Osteoblast (primary cell): ENCODE measurements around the gene SLC35G1. TPM values are rescaled to one million over a fixed set of nuclear protein-coding genes. Genes with fewer than 3 reads are reported as not detected.

Experiments
- DNase-seq: peaks from one replicate; pipeline ENCODE4 v3.0.0; 2011; ENCODE audit warnings: low spot score, mixed read lengths; ENCODE audit not compliant: insufficient read length; ENCODE audit errors: missing footprints
- H2AFZ ChIP-seq: 2 replicates; pipeline ENCODE4 v1.6.0; 2011; ENCODE audit warnings: mild to moderate bottlenecking, low read length
- H3K27ac ChIP-seq: 2 replicates; pipeline ENCODE4 v1.5.1; 2011; ENCODE audit warnings: mild to moderate bottlenecking, low read depth, low read length, moderate library complexity
- H3K27me3 ChIP-seq: 2 replicates; pipeline ENCODE4 v1.6.0; 2012; ENCODE audit warnings: mild to moderate bottlenecking, control low read depth, inconsistent platforms, low read length, moderate library complexity; ENCODE audit not compliant: insufficient read depth
- H3K36me3 ChIP-seq: 2 replicates; pipeline ENCODE4 v1.5.1; 2011; ENCODE audit warnings: mild to moderate bottlenecking, low read length, control low read depth, moderate library complexity; ENCODE audit not compliant: insufficient read depth
- H3K4me1 ChIP-seq: 2 replicates; pipeline ENCODE4 v1.5.1; 2011; ENCODE audit warnings: mild to moderate bottlenecking, low read length, control low read depth, moderate library complexity; ENCODE audit not compliant: insufficient read depth
- H3K4me2 ChIP-seq: 2 replicates; pipeline ENCODE4 v1.6.0; 2011; ENCODE audit warnings: mild to moderate bottlenecking, low read length; ENCODE audit not compliant: insufficient read depth
- H3K4me3 ChIP-seq: fragments of 200-600 bp; sonication (generic); 3 replicates; pipeline ENCODE4 v1.5.1; 2012; ENCODE audit warnings: mild to moderate bottlenecking, low read length, inconsistent platforms; ENCODE audit not compliant: insufficient read depth
- H3K79me2 ChIP-seq: 2 replicates; pipeline ENCODE4 v1.6.0; 2012; ENCODE audit warnings: mild to moderate bottlenecking, low read length, control low read depth, inconsistent platforms; ENCODE audit not compliant: insufficient read depth
- H3K9me3 ChIP-seq: 2 replicates; pipeline ENCODE4 v1.5.1; 2011; ENCODE audit warnings: low read depth, low read length, control low read depth
- H4K20me1 ChIP-seq: 2 replicates; pipeline ENCODE4 v1.6.0; 2012; ENCODE audit warnings: mild to moderate bottlenecking, low read length, control low read depth; ENCODE audit not compliant: insufficient read depth
- total RNA-seq: library from RNA; depleted of rRNA; stranded (reverse); fragments of >200 nt; gene quantifications from 2 replicates; pipeline ENCODE4 v1.2.3, GENCODE V29; 2012
- TF ChIP-seq, protein P1 (sequence below): IDR thresholded peaks from 2 replicates; pipeline ENCODE4 v1.5.1; 2011; ENCODE audit warnings: mild to moderate bottlenecking, low read depth, low read length, moderate library complexity; ENCODE audit errors: extremely low read depth

SLC35G1 gene
- total RNA-seq, 1 donor = 5.4 TPM

DNA sequence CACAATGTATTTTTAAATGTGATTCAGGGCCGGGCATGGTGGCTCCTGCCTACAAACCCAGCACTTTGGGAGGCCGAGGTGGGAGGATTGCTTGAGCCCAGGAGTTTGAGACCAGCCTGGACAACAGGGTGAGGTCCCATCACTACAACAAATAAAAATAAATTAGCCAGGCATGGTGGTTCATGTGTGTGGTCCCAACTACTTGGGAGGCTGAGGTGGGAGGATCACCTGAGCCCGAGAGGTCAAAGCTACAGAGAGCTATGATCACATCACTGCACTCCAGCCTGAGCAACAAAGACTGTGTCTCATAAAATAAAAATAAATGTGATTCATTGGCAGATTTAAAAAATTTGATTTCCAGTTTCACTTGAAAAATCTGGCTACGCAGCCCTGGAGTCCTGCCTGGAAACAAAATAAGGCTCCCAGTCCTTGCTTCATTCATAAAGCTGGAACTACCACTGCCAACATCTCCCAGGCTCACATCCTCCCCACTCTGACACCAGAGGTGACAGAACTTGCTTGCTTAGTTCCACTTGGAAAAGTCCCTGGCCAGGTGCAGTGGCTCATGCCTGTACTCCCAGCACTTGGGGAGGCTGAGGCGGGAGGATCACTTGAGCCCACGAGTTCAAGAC is 27.9 kb upstream of the SLC35G1 start:
- H3K4me1 ChIP-seq = no peaks in the 10 kb centered on the region
- DNase-seq = peak; percentile 57
- no peak overlapping the region for H3K4me2 ChIP-seq
- H3K9me3 ChIP-seq = no peaks in the 10 kb centered on the region
- no peak overlapping the region for H3K27ac ChIP-seq
- H3K4me3 ChIP-seq = no peak overlapping the region
- no peak overlapping the region for H2AFZ ChIP-seq
- H4K20me1 ChIP-seq = no peaks in the 10 kb centered on the region
- peaks cover 40% of the 10 kb centered on the region for H3K27me3 ChIP-seq
- no peaks in the 10 kb centered on the region for H3K79me2 ChIP-seq
- TF ChIP-seq, protein P1, sequence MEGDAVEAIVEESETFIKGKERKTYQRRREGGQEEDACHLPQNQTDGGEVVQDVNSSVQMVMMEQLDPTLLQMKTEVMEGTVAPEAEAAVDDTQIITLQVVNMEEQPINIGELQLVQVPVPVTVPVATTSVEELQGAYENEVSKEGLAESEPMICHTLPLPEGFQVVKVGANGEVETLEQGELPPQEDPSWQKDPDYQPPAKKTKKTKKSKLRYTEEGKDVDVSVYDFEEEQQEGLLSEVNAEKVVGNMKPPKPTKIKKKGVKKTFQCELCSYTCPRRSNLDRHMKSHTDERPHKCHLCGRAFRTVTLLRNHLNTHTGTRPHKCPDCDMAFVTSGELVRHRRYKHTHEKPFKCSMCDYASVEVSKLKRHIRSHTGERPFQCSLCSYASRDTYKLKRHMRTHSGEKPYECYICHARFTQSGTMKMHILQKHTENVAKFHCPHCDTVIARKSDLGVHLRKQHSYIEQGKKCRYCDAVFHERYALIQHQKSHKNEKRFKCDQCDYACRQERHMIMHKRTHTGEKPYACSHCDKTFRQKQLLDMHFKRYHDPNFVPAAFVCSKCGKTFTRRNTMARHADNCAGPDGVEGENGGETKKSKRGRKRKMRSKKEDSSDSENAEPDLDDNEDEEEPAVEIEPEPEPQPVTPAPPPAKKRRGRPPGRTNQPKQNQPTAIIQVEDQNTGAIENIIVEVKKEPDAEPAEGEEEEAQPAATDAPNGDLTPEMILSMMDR = no peak
- no peaks in the 10 kb centered on the region for H3K36me3 ChIP-seq

DNA sequence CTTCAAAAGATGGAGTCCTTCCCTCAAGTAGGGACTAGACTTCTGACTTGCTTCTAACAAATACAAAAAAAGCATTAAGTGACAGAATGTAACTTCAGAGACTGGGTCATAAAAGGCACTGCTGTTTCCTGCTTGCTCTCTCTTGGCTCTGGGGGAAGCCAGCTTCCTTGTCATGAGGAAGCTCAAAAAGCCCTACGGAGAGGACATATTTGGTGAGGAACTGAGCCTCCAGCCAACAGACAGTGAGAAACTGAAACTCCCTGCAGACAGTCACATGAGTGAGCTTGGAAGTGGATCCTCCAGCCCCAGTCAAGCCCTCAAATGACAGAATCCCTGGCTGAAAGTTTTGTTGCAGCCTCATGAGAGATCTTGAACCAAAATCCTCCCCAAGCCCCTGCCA is 26.3 kb upstream of the SLC35G1 start:
- Histone ChIP-seq H3K4me1 (no peaks in the 10 kb centered on the region), H3K4me3 (no peak overlapping the region), H3K27me3 (peaks cover 40% of the 10 kb centered on the region), H3K36me3 (no peaks in the 10 kb centered on the region), H3K9me3 (no peaks in the 10 kb centered on the region), H3K27ac (no peak overlapping the region), H2AFZ (no peak overlapping the region), H3K79me2 (no peaks in the 10 kb centered on the region), H4K20me1 (no peaks in the 10 kb centered on the region), H3K4me2 (no peak overlapping the region)
- TF ChIP-seq, protein P1 = no peak
- DNase-seq = no peak

DNA sequence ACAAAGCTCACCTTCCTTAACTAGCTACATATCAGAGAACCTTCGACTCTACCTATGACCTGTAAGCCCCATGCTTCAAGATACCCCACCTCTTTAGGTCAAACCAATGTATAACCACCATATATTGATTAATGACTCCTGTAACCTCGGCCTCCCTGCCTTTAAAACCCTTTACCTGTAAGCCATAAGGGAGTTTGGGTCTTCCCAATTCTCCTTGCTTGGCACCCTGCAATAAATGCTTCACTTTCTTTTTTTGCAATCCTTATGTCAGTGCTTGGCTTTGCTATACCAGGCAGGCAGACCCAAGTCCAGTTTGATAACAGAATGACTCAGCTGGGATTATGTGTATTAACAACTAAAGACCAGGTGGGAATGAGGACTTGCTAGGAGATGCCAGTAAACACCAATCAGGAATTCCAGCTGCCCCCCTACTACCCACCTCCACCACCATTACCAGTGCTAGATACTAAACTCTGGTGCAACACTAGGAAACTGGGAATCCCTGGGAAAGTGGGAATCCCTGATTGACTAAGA is 22.0 kb upstream of the SLC35G1 start:
- H4K20me1 ChIP-seq = no peaks in the 10 kb centered on the region
- H3K4me3 ChIP-seq = no peak overlapping the region
- no peaks in the 10 kb centered on the region for H3K79me2 ChIP-seq
- TF ChIP-seq, protein P1 = no peak
- H3K27ac ChIP-seq = no peak overlapping the region
- no peak for DNase-seq
- H3K27me3 ChIP-seq = peaks cover 18% of the 10 kb centered on the region
- no peak overlapping the region for H2AFZ ChIP-seq
- peaks cover 11% of the 10 kb centered on the region for H3K4me1 ChIP-seq
- no peak overlapping the region for H3K4me2 ChIP-seq
- H3K9me3 ChIP-seq = no peaks in the 10 kb centered on the region
- no peaks in the 10 kb centered on the region for H3K36me3 ChIP-seq

DNA sequence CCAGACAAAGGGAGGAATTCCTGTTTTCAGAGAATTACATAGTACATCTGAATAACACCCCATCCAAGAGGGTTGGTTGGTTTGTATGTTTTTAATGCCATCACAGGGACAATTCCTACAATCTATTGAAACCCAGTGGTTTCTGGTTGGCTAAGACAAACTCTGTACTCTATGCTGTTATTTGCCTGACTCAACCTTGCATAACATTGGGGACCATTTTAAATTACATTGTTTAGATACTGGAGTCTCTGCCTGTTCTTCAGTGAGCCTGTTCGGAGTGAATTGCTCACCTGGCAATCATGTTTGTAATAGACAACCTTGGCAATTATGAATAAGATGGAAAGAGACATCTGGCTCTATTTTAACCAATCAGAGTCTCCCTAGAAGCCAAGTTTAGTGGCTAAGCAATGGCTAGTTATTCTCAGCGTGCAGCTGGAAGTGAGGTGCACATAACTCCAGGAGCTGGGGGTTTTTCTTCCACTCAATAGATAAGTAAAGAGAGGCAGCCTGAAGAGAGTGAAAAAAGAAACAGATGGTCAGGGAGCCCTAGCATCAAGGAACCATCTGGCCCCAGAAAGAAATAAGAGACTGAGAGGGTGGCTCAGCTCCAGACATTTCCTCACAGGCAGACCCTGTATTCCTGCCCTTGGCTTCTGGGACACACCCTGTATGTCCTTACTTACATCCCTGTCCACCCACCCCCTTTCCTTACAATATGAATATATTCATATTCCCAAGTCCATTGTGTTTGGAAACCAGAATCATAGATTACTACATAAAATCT is 21.2 kb upstream of the SLC35G1 start:
- Histone ChIP-seq H3K79me2 (no peaks in the 10 kb centered on the region), H3K27ac (no peak overlapping the region), H4K20me1 (no peaks in the 10 kb centered on the region), H3K4me2 (no peak overlapping the region), H3K36me3 (no peaks in the 10 kb centered on the region), H3K9me3 (no peaks in the 10 kb centered on the region), H3K27me3 (peaks cover 10% of the 10 kb centered on the region), H3K4me1 (peaks cover 13% of the 10 kb centered on the region), H2AFZ (no peak overlapping the region), H3K4me3 (no peak overlapping the region)
- DNase-seq = no peak
- TF ChIP-seq, protein P1 = no peak
